CD4-positive, alpha-beta T cell treated with Interleukin-6 at 100 ng/mL for 8 hours (primary cell): ENCODE measurements around the gene ZDHHC9.

Experiments
- DNase-seq: peaks from one replicate; pipeline ENCODE4 v3.0.0-alpha.2; 2020; ENCODE audit warnings: mixed read lengths, low spot score

The ZDHHC9 gene

DNA sequence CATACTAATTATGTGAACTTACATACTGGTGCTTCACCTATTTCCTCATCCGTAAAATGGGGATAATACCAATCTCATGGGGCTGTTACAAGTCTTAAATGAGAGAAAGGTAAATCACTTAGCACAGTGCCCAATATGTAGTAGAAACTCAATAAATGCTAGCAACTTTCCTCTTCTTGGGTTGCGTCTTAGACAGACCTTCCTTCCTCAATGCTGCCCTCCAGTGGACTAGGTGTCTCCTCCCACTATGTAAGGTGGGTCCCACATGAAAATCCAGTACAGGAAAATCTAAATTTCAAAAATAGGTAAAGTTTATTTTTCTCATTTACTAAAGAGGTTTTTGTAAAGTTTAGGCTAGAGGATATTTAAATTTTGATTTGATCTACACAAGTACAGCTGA is 20.6 kb downstream of the ZDHHC9 start:
- peak; percentile 59 for DNase-seq

DNA sequence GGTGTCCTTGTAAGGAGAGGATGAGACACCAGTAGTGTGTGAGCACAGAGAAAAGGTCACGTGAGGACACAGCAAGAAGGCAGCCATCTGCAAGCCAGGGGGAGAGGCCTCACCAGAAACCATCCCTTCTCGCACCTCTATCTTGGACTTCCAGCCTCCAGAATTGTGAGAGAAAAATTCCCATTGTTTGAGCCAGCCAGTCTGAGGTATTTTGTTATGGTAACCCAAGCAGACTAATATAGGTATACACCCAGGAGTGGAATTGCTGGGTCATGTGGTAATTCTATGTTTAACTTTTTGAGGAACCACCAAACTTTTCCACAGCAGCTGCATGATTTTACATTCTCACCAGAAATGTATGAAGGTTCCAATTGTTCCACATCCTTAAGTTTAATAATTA is 25.6 kb downstream of the ZDHHC9 start:
- no peak for DNase-seq

DNA sequence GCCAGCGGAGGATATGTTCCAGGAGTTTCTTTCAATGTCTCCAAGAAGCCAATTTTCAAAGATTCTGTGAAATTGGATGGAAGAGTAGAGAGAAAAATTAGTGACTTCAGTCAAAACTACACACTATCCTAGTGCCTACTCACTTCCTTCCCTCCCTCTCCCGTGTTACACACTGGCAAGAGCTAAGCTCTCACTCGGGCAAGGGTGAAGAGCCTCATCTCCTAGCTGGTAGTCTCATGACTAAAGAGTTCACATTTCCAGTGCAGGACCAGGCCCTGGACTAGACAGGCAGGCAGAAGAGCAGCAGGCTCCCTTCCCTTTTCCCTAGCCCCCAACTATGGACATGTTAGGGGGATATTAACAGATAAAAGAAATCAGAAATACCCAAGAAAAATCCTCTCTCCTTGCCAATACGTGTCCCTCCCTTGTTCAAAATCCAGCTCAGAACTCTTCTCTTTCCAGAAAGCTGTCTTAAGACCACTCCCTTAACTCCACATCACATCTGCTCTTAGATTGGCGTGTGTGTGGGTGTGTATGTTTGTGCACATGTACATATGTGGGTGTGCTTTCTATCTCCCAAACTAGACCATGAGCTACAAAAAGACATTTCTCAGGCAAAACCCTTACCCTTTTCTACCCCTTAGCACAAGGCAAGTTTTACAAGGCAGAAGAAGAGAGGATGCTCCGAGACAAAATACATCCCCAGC is 29.9 kb downstream of the ZDHHC9 start:
- no peak for DNase-seq

DNA sequence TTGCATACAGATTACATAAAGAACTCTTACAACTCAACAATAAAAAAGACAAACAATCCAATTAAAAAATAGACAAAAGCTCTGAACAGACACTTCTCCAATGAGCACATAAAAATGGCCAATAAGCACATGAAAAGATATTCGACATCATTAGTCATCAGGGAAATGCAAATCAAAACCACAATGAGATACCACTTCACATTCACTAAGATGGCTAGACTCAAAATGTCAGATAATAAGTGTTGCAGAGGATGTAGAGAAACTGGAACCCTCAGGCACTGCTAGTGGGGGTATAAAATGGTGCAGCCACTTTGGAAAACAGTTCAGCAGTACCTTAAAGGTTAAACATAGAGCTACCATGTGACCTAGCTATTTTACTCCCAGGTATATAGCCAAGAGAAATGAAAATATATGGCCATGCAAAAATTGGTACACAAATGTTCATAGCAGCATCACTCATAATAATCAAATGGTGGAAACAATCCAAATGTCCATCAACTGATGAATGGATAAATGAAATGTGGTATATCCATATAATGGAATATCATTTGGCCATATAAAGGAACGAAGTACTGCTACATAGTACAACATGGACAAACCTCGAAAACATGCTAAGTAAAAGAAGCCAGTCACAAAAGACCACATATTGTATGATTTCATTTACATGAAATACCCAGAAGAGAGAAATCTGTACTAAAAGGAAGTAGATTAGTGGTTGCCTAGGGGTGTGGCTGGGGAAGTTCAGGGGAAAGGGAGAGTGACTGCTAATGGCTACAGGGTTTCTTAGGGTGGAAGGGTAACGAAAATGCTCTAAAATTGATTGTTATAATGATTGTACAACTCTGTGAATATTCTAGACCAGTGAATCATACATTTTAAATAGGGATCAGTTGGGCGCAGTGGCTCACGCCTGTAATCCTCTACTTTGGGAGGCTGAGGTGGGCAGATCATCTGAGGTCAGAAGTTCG is 34.6 kb downstream of the ZDHHC9 start:
- no peak for DNase-seq

DNA sequence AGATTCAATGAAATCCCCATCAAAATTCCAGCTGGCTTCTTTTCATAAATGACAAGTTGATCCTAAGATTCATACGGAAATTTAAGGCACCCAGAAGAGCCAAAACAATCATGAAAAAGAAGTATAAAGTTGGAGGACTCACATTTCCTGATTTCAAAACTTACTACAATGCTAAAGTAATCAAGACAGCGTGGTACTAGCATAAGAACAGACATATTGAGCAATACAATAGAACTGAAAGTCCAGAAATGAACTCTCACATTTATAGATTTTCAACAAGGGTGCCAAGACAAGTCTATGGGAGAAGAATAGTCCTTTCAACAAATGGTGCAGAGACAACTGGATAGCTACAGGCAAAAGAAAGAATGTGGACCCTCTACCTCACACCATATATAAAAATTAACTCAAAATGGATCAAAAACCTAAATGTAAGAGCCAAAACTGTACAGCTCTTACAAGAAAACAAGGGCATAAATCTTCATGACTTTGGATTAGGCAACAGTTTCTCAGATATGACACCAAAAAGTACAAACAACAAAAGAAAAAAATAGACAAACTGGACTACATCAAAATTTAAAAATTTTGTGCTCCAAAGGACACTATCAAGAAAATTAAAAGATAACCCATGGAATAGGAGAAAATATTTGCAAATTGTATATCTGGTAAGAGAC is 35.4 kb downstream of the ZDHHC9 start:
- no peak for DNase-seq

DNA sequence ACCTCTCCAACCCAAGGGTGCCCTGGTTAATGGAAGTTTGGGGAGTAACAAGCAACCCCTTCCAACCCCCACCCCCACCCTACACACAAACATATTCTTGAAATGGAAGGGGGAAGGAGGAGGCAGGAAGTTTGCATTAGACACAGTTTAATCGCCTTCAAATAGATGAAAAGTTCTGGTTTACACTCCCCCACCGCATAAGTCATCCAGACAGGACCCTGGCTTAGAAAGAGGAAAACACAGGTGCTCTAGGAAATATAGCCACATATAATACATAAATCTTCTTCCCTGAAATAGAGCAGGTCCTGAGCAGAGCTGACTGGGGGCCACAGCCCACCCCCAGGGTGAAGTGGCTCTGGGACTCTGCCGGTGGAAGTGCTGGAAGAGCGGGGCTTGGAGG is 38.9 kb downstream of the ZDHHC9 start:
- no peak for DNase-seq

DNA sequence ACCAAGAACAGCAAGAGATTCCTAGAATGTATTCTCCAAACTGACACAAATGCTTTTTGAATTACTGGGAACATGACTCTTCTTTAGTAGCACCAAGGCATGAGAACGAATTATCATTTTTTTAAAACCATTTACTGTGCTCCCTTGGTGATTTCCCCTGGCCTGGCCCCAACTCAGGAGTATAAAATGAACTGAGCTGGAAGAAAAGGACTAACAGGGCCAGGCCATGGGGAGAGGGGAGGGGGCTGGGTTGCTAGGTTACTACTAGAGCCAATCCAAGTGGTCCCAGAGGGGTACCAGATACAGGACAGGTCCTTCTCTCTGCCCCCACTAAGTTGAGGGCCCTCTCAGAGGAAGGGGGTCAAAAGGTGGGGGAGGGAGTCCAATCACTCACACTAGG is 40.8 kb downstream of the ZDHHC9 start:
- DNase-seq, result no peak

DNA sequence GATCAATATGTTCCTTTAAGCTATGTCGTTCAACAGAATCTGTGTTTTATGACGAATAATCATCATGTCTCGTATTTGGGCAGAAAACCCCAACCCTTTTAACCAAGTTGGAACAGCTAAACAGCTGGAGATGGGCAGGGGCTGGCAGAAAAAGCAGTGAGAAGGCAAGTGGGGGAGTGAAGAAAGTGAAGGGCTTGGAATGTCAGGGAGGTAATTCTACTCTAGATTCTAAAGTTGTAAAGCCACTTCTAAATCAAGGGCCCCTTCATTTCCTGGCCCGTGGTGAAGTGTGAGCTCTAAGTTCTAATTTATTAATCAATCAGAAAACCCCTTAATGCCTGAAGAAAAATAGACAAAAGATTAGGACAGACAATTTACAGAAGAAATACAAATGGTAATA is 43.5 kb downstream of the ZDHHC9 start:
- no peak for DNase-seq

DNA sequence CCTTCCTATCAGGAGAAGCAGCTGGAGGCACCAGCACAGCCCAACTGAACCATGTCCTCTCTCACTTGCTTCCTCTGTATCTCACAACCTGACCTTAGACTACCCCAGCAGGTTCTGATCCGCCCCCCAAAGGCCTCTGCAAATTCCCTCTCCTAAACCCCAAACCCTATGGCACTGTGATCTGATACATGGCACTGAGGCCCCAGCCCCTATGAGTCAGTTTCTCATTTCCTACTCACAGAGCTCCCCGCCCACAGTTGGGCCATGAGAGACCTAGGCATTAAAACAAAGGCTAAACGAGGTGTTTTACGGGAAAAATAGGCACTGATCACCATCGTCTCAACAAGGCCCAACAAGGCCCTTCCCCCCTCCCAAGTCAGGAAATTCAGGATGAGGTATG is 44.8 kb downstream of the ZDHHC9 start:
- no peak for DNase-seq

DNA sequence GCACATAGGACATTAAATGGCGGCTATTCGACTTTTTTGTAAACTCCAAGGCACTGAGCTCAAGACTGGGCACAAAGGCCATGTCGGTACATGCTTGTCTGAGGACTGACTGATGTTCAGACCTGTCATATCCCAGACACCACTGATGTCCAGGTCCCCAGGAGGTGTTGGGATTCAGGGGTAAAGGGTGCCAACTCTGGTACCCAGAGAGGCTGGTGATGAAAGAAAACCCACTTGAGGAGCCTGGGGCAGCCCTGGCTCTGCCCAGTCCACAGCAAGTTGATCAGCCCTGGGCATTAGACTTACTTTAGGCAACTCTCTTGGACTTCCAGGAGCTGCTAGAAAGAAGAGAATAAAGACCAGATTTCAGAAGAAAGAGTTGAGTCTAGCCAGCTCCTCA is 45.2 kb downstream of the ZDHHC9 start:
- no peak for DNase-seq

DNA sequence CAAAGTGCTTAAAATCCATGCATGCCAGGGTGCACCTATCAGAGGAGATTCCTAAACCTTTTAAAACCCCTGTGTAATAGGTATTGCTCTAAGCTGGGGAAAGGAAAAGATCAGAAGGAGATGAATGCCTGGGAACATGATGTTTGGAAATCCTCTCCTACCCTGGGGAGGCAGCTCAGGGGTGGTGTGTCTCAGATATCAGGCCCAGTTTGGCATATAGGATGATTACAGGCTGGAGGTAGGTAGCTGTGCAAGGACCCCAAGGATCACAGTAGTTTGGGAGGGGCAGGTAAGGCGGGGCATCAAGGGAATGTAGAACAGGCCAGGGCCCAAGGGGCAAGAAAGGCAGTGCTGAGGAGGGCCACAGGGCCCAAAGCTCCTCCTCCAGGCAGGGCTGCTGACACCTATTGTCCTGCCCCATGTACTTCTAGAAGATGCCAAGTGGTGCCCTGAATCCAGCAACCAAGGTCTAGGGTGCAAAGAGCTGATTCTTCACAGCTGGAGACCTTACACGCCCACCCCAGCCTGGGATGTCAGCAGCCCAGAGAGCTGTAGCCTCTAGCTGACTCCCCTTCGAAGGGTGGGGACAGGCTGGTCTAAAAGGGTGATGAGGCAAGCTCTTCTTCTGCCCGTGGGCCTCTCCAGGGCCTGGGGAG is 46.3 kb downstream of the ZDHHC9 start:
- DNase-seq, result no peak

DNA sequence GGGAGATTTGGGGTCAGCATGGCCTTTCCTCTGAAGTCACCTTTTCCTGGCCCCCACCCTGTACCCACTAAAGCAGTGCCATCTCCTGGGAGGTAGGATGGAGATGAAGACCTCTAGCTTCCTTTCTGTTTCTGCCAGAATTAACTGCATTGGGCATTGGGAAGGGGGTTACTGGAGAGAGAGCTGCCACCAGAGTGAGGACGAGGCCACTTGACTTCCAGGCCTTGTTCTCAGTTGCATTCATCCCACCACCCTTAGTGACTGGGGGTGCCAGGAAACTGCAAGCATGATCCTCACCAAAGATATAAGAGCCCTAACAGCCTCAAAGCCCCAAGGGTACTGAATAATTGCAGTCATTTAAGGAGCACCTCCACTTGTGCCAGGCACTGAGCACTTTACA is 48.1 kb downstream of the ZDHHC9 start:
- no peak for DNase-seq

DNA sequence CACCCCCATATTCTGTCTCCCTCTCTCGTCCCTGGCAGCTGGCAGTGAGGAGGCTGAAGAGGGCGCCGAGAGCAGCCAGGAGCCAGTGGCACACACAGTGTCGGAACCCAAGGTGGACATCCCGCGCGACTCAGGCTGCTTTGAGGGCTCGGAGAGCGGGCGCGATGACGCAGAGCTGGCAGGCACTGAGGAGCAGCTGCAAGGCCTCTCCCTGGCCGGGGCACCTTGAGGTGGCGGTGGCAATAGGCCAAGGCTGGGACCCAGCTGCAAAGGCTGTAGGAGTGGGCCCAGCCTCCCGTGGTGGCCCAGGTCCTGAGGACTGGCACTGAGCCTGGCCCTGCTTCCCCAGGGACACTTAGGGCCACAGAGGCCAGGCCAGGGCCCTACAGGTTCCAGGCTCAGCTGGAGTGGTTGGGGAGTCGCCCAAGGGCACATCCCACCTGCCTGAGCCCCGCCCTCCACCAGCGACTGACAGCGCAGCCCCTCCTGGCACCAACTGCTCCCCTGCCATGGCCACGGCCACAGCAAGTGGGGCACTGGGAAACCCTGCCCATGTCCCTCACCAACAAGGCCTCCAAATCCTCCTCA is 50.0 kb downstream of the ZDHHC9 start:
- no peak for DNase-seq

DNA sequence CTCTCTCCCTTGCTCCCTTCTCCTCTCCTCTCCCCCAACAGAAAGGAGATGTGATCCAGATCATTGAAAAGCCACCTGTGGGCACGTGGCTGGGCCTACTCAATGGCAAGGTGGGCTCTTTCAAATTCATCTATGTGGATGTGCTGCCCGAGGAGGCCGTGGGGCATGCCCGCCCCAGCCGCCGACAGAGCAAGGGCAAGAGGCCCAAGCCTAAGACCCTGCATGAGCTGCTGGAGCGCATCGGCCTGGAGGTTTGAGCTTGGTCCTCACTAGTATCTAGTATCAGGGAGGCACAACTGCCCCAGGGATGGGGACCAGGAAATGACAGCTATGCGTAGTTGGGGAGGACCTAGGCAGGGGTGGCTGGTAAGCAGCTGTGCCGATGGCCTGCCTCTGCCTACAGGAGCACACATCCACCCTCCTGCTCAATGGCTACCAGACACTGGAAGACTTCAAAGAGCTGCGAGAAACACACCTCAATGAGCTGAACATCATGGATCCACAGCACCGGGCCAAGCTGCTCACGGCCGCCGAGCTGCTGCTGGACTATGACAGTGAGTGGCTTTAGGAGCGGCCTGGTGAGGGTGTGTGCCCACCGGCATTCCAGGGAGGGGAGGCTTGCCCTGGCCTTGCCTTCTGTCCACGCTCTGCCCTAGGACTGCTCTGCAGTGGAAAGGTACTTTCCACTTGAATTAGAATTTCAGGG is 50.9 kb downstream of the ZDHHC9 start:
- no peak for DNase-seq

DNA sequence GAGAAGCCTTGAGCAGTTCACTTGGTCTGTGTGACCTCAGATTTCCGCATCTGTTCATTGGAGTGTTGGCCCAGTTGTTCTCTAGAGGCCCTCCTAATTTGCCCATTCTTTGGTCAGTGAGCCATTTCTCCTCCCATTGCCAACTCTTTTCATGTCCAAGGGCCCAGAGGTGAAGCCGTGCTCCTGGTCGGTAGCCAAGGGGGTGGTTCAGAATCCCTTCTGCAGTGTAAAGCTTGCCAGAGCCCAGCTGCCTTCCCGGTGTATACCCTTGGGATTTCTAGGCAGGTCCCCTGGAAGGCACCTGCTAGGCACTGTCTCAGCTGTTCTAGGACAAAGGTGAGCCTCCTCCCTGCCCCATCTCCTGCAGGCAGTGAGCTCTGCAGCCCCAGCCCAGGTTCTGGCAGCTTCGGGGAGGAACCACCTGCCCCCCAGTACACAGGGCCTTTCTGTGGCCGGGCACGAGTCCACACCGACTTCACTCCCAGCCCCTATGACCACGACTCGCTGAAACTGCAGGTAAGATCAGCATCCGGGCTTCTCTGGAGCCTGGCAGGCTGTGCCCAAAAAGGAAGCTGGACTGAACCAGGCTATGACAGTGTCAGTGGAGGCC is 51.6 kb downstream of the ZDHHC9 start:
- no peak for DNase-seq

DNA sequence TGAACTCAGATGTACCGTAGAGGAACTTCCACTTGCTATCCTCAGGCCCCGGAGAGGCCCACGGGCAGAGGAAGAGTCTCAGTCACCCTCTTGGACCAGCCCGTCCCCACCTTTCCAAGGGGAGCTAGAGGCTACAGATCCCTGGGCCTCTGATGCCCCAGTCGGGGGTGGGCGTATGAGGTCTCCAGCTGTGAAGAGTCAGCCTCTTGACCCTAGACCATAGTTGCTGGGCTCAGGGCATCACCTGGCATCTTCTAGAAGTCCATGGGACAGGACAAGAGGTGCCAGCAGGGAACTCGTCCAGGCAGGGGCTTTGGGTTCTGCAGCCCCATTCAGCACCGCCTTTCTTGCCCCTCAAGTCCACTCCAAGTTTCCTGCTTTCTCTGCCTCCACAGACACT is 52.4 kb downstream of the ZDHHC9 start:
- DNase-seq, result no peak

DNA sequence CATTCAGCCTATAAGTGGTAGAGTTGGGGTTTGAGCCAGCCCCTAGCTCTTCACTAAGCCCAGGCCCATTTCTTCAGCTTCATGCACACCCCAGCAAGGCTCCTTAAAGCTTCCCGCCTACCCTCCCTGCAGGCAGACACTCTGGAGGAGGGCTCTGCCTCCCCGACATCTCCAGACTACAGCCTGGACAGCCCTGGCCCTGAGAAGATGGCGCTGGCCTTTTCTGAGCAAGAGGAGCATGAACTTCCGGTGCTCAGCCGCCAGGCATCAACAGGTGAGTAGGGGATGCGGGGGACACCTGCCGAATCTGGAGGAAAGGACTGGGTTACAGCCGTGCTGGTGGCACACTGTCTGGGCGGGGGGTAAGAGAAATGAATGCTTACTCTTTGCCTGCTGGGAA is 52.9 kb downstream of the ZDHHC9 start:
- no peak for DNase-seq

DNA sequence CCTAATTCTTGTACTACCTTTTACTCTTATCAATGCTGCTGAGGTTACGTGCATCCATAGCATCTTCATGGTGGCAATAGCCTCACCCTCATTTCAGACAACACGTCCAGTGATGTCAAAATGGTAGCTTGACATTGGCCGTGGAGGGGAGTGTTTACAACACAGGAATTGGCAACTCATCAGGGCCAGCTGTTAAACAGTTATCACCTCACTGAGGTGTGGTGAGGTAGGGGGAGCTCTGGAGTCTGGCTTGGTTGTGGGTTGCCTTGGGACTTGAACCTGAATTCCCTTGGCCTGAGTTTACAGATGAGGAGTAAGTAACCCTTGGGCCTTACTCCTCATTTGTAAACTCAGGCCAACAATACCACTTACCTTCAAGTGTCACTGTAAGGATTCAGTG is 53.5 kb downstream of the ZDHHC9 start:
- DNase-seq, result no peak

DNA sequence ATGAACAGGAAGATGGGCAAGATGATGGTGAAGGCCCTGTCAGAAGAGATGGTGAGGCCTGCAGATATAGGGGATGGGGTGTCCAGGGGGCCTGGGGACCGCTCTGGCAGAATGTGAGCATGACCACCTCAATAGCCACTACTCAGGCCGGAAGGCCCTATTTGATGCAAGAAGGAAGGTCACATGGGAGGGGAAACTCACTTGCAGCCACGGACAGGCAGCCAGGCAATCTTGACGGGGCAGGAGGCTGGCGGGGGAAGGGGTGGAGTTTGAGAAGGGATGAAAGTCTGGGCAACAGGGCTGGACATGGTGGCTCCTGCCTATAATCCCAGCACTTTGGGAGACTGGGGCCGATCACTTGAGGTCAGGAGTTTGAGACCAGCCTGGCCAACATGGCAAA is 55.2 kb downstream of the ZDHHC9 start:
- DNase-seq, result no peak

DNA sequence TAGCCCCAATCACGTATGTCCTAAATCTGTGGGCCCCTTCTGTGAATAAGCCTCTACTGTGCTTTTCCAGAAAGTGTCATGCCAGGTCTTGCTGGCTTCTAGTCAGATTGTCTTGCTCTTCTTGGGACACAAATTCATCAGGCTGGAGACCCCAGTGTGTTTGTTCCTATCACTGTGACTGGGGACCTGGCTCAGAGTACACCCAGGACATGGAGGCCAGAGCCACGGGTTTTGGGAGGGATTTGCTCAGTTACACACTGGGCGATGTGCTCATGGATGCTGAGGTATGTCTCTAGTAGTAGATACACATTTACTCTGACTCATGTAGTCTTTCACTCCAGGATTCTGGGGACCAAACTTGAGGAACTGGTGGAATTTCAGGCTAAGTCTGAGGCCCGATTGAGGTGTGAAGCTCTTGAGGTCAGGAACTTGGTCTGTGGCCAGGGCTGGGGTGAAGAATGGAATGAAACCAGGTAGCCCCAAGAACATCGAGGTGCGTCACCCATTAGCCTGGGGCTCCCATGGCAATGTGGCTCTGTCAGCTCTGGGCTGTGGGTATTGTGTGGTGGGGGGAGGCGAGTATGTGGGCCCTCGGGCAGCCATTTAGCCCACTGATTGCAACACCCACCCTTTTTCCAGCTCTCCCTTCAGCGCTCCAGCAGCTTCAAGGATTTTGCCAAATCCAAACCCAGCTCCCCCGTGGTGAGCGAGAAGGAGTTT is 56.2 kb downstream of the ZDHHC9 start:
- no peak for DNase-seq
